CD4-positive, alpha-beta T cell (primary cell): Measurements from ENCODE around the gene NFIC. TPM values are rescaled to one million over a fixed set of nuclear protein-coding genes. Genes with fewer than 3 reads are reported as not detected.
"Not testable (repeated sequence)": the region's sequence is repeated elsewhere in the genome, so short reads cannot be mapped to it uniquely, and the experiment has no call there.

Experiments used
- ATAC-seq: fragments of 200-7000 bp; cut with Tn5 transposase; one replicate; pipeline ENCODE4 v1.10.0; 2022; ENCODE audit warnings: mild to moderate bottlenecking; ENCODE audit not compliant: poor library complexity
- CTCF ChIA-PET: fragments of 350-600 bp; sonication (Branson Sonifier 250); formaldehyde crosslinking; loops from one replicate; lab custom pipeline; 2021; ENCODE audit warnings: antibody characterized with exemption, inconsistent platforms; lab: Charles Lee
- POLR2A ChIA-PET: fragments of 350-600 bp; sonication (Branson Sonifier 250); formaldehyde crosslinking; loops from one replicate; lab custom pipeline; 2021; ENCODE audit warnings: antibody characterized with exemption, inconsistent platforms; lab: Charles Lee
- DNase-seq, 14 experiments: peaks; one replicate each; pipeline ENCODE4 v3.0.0-alpha.2; 2013 to 2020; ENCODE audit warnings: mixed read lengths in 2 of 14
- H3K27ac ChIP-seq, 2 donors: one replicate each; pipeline versions ENCODE4 v1.5.1 to v1.7.0; 2013; ENCODE audit warnings: low read length in 2 of 2, low read depth in 1 of 2, mild to moderate bottlenecking in 1 of 2
- H3K27me3 ChIP-seq, 2 experiments: 1 replicate in 1 of 2; 2 replicates in 1 of 2; pipeline versions ENCODE4 v1.6.1 to v1.7.0; 2013; ENCODE audit warnings: low read length in 2 of 2, control low read depth in 1 of 2, mild to moderate bottlenecking in 1 of 2, moderate library complexity in 1 of 2; ENCODE audit not compliant: insufficient read depth in 2 of 2, control insufficient read depth in 1 of 2
- H3K36me3 ChIP-seq: one replicate; pipeline ENCODE4 v1.6.1; 2013; ENCODE audit warnings: low read length, control low read depth; ENCODE audit not compliant: insufficient read depth
- H3K4me1 ChIP-seq: one replicate; pipeline ENCODE4 v1.6.1; 2013; ENCODE audit warnings: low read length, control low read depth; ENCODE audit not compliant: insufficient read depth
- H3K4me3 ChIP-seq: one replicate; pipeline ENCODE4 v1.5.1; 2013; ENCODE audit warnings: mild to moderate bottlenecking, low read length, moderate library complexity
- H3K9me3 ChIP-seq, 2 experiments: 1 replicate in 1 of 2; 2 replicates in 1 of 2; pipeline versions ENCODE4 v1.6.1 to v1.7.0; 2013; ENCODE audit warnings: low read length in 2 of 2, mild to moderate bottlenecking in 2 of 2, control low read depth in 1 of 2, moderate library complexity in 1 of 2; ENCODE audit not compliant: control insufficient read depth in 1 of 2, insufficient read depth in 1 of 2
- H3K27ac Mint-ChIP-seq: one replicate; pipeline ENCODE4 v1.8.0; 2020; ENCODE audit warnings: mixed read lengths
- H3K27me3 Mint-ChIP-seq: one replicate; pipeline ENCODE4 v1.8.0; 2021; ENCODE audit warnings: mixed read lengths
- H3K36me3 Mint-ChIP-seq: one replicate; pipeline ENCODE4 v1.8.0; 2021; ENCODE audit warnings: low read depth, mixed read lengths
- H3K4me1 Mint-ChIP-seq: one replicate; pipeline ENCODE4 v1.8.0; 2021; ENCODE audit warnings: low read depth, mixed read lengths
- H3K4me3 Mint-ChIP-seq: one replicate; pipeline ENCODE4 v1.8.0; 2020; ENCODE audit warnings: mild to moderate bottlenecking, mixed read lengths
- H3K9me3 Mint-ChIP-seq: one replicate; pipeline ENCODE4 v1.8.0; 2020; ENCODE audit warnings: mixed read lengths
- intact Hi-C, 2 experiments: fragments of 100-400 bp; cut with DNase I in 1 of 2; cut with micrococcal nuclease in 1 of 2; formaldehyde crosslinking; loops; one replicate each; pipeline versions ENCODE4 v1.15.1 to v1.9.0; 2023 to 2025; cut with DNase I, micrococcal nuclease
- total RNA-seq, 174 experiments: library from RNA in 2 of 174; stranded (reverse) in 2 of 174; gene quantifications; one replicate each; pipeline ENCODE4 v1.2.3 and lab custom pipeline; 2021 to 2026
- TF ChIP-seq, protein P1 (sequence below): fragments of 200-600 bp; IDR thresholded peaks from one replicate; pipeline ENCODE4 v1.8.0; 2022; ENCODE audit warnings: antibody characterized with exemption, mild to moderate bottlenecking

Gene NFIC
- total RNA-seq, 2 experiments from 2014 or later, result 22.1 to 22.2 TPM

DNA sequence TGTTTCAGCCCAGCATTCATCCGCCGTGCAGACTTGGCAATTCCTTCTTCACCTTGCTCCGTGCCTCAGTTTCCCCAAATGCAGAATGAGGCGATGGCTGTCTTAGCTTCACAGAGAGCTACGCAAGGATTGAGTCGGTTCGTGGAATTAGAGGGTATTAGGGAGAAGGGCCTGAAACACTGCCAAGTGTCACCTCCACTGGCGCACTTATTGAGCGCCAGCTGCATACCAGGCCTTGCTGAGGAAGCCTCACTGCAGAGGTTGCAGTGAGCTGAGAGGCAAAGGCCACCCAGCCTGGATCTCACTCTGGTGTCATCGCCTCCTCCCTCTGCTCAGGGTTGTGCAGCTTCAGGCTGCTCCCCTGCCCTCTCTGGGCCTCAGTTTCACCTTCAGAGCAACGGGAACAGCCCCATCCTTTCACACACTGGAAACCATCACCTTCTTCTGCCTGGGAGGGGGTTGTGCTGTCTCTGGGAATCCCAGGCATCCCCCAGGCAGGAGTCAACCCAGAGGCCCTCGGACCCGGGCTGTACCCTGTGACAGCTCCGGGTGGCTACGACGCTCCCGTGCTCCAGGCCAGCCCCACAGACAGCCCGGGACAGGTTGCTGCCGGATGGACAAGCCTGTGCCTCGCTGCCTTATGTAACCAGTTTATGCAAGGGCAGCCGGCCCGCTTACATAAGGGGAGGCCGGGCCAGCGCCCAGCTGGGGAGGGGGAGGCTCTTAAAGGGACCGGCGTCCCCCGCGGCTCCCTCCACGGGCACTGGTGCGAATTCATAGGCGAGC, 31.9 kb downstream of the NFIC start:
- H3K27me3 Mint-ChIP-seq, result no peaks in the 10 kb centered on the region
- H3K4me1 Mint-ChIP-seq, result no peaks in the 10 kb centered on the region
- intact Hi-C loops, result no loop called here
- no peaks in the 10 kb centered on the region for H3K9me3 Mint-ChIP-seq
- no peak for DNase-seq
- Histone ChIP-seq H3K9me3 (peaks cover 0 to 6% of the 10 kb centered on the region in 2 experiments), H3K36me3 (no peaks in the 10 kb centered on the region), H3K4me1 (no peaks in the 10 kb centered on the region), H3K27me3 (no peaks in the 10 kb centered on the region), H3K27ac (no peak overlapping the region), H3K4me3 (no peak overlapping the region)
- ATAC-seq, result no peak
- CTCF ChIA-PET, result no interaction called here
- H3K4me3 Mint-ChIP-seq, result no peak overlapping the region
- POLR2A ChIA-PET, result no interaction called here
- H3K27ac Mint-ChIP-seq, result no peak overlapping the region
- H3K36me3 Mint-ChIP-seq, result peaks cover 5% of the 10 kb centered on the region
- TF ChIP-seq, protein P1, sequence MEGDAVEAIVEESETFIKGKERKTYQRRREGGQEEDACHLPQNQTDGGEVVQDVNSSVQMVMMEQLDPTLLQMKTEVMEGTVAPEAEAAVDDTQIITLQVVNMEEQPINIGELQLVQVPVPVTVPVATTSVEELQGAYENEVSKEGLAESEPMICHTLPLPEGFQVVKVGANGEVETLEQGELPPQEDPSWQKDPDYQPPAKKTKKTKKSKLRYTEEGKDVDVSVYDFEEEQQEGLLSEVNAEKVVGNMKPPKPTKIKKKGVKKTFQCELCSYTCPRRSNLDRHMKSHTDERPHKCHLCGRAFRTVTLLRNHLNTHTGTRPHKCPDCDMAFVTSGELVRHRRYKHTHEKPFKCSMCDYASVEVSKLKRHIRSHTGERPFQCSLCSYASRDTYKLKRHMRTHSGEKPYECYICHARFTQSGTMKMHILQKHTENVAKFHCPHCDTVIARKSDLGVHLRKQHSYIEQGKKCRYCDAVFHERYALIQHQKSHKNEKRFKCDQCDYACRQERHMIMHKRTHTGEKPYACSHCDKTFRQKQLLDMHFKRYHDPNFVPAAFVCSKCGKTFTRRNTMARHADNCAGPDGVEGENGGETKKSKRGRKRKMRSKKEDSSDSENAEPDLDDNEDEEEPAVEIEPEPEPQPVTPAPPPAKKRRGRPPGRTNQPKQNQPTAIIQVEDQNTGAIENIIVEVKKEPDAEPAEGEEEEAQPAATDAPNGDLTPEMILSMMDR, result no peak

DNA sequence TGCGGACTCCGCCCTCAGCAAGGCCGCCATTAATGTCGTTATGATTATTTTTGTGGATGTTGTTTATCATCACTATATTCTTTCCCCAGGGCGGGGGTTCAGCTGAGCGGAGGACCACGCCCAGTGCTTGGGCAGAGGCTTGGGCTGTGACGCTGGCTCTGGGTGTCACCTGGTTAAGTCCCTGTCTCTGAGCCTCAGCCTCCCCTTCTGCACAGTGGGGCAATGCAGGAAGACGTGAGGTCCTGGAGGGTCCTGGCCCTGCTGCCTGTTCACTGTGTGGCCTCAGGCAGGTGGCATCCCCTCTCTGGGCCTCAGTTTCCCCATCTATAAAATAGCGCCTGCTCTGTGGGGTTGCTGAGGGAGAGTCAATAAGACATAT, 32.5 kb downstream of the NFIC start:
- H3K27ac Mint-ChIP-seq, result no peak overlapping the region
- H3K36me3 Mint-ChIP-seq, result peaks cover 5% of the 10 kb centered on the region

DNA sequence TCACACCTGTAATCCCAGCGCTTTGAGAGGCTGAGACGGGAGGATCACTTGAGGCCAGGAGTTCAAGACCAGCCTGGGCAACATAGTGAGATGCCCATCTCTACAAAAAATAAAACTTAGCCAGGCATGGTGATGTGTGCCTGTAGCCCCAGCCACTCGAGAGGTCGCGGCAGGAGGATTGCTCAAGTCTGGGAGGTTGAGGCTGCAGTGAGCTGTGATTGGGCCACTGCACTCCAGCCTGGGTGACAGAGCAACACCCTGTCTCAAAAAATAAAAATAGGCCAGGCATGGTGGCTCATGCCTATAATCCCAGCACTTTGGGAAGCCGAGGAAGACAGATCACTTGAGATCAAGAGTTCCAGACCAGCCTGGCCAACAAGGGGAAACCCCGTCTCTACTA, 32.9 kb downstream of the NFIC start:
- DNase-seq, H3K9me3 Mint-ChIP-seq, H3K27ac Mint-ChIP-seq, POLR2A ChIA-PET, H3K27me3 Mint-ChIP-seq, H3K4me1 Mint-ChIP-seq, H3K36me3 ChIP-seq, H3K27me3 ChIP-seq, H3K27ac ChIP-seq, H3K36me3 Mint-ChIP-seq, H3K4me1 ChIP-seq, CTCF ChIA-PET, intact Hi-C loops, ATAC-seq, H3K9me3 ChIP-seq, H3K4me3 ChIP-seq, H3K4me3 Mint-ChIP-seq: not testable (repeated sequence)

More for the DNA sequence above, 32.5 kb downstream of the NFIC start:
- H3K9me3 Mint-ChIP-seq, result no peaks in the 10 kb centered on the region
- ATAC-seq (no peak), DNase-seq (no peak)
- no peaks in the 10 kb centered on the region for H3K27me3 ChIP-seq
- no peaks in the 10 kb centered on the region for H3K27me3 Mint-ChIP-seq
- H3K4me1 Mint-ChIP-seq, result no peaks in the 10 kb centered on the region
- POLR2A ChIA-PET, result no interaction called here
- no peaks in the 10 kb centered on the region for H3K36me3 ChIP-seq
- peaks cover 0 to 6% of the 10 kb centered on the region in 2 experiments for H3K9me3 ChIP-seq
- H3K27ac ChIP-seq, result no peak overlapping the region
- TF ChIP-seq, protein P1, result no peak
- H3K4me1 ChIP-seq, result no peaks in the 10 kb centered on the region
- intact Hi-C loops, result no loop called here
- no peak overlapping the region for H3K4me3 Mint-ChIP-seq
- no peak overlapping the region for H3K4me3 ChIP-seq
- CTCF ChIA-PET, result no interaction called here
